GM23338 (cell line): ENCODE measurements around the gene GRID2. TPM values are rescaled to one million over a fixed set of nuclear protein-coding genes. Genes with fewer than 3 reads are reported as not detected.

Source experiments
- ATAC-seq: fragments of 200-7000 bp; cut with Tn5 transposase; 3 replicates; pipeline ENCODE4 v1.9.1; 2020
- DNase-seq: peaks from one replicate; pipeline ENCODE4 v3.0.0-alpha.2; 2015; ENCODE audit warnings: low spot score
- H2AFZ ChIP-seq: fragments of 200-600 bp; sonication (generic); 2 replicates; pipeline ENCODE4 v1.8.0; 2016; ENCODE audit warnings: antibody characterized with exemption, mild to moderate bottlenecking, moderate library complexity
- H3F3A ChIP-seq: fragments of 200-600 bp; sonication (generic); replicated peaks from 2 replicates; pipeline ENCODE4 v1.8.0; 2017; ENCODE audit warnings: antibody characterized with exemption, mixed run types, low read depth
- H3K27ac ChIP-seq: fragments of 200-600 bp; sonication (generic); 2 replicates; pipeline ENCODE4 v1.6.1; 2016; ENCODE audit warnings: low read depth
- H3K27me3 ChIP-seq: fragments of 200-600 bp; sonication (generic); 2 replicates; pipeline ENCODE4 v1.8.0; 2016; ENCODE audit warnings: mild to moderate bottlenecking, mixed run types, moderate library complexity; ENCODE audit not compliant: insufficient read depth
- H3K36me3 ChIP-seq: fragments of 200-600 bp; sonication (generic); 2 replicates; pipeline ENCODE4 v1.8.0; 2016; ENCODE audit warnings: mild to moderate bottlenecking; ENCODE audit not compliant: insufficient read depth
- H3K4me1 ChIP-seq: fragments of 200-600 bp; sonication (generic); 2 replicates; pipeline ENCODE4 v1.8.0; 2016; ENCODE audit warnings: mild to moderate bottlenecking, moderate library complexity; ENCODE audit not compliant: insufficient read depth
- H3K4me2 ChIP-seq: fragments of 200-600 bp; sonication (generic); 2 replicates; pipeline ENCODE4 v1.7.1; 2017; ENCODE audit warnings: mixed run types
- H3K4me3 ChIP-seq: fragments of 200-600 bp; sonication (generic); 2 replicates; pipeline ENCODE4 v1.6.1; 2016; ENCODE audit warnings: mixed run types
- H3K79me2 ChIP-seq: fragments of 200-600 bp; sonication (generic); replicated peaks from 2 replicates; pipeline ENCODE4 v1.8.0; 2017; ENCODE audit warnings: mild to moderate bottlenecking; ENCODE audit not compliant: insufficient read depth
- H3K9me2 ChIP-seq: fragments of 200-600 bp; sonication (generic); 2 replicates; pipeline ENCODE4 v1.8.0; 2017; ENCODE audit not compliant: insufficient read depth
- H4K20me1 ChIP-seq: fragments of 200-600 bp; sonication (generic); replicated peaks from 2 replicates; pipeline ENCODE4 v1.8.0; 2017; ENCODE audit warnings: mild to moderate bottlenecking; ENCODE audit not compliant: insufficient read depth
- H3K27ac Mint-ChIP-seq: 2 replicates; pipeline ENCODE4 v1.8.0; 2020; ENCODE audit warnings: inconsistent platforms, mild to moderate bottlenecking, moderate library complexity, mixed read lengths
- H3K27me3 Mint-ChIP-seq: 3 replicates; pipeline ENCODE4 v1.8.0; 2022; ENCODE audit warnings: low read depth, mild to moderate bottlenecking, moderate library complexity, mixed read lengths, inconsistent platforms; ENCODE audit not compliant: insufficient read depth, poor library complexity
- H3K36me3 Mint-ChIP-seq: 3 replicates; pipeline ENCODE4 v1.8.0; 2021; ENCODE audit warnings: low read depth, mild to moderate bottlenecking, inconsistent platforms, moderate library complexity, mixed read lengths
- H3K4me1 Mint-ChIP-seq: 3 replicates; pipeline ENCODE4 v1.8.0; 2020; ENCODE audit warnings: mild to moderate bottlenecking, inconsistent platforms, mixed read lengths
- H3K4me3 Mint-ChIP-seq: 3 replicates; pipeline ENCODE4 v1.8.0; 2021; ENCODE audit warnings: moderate library complexity, mild to moderate bottlenecking, inconsistent platforms, mixed read lengths
- H3K9me3 Mint-ChIP-seq: 3 replicates; pipeline ENCODE4 v1.8.0; 2020; ENCODE audit warnings: moderate library complexity, mild to moderate bottlenecking, inconsistent platforms, mixed read lengths
- CREB1 ChIP-seq: fragments of 250-450 bp; sonication (Bioruptor Pico); IDR thresholded peaks from 2 replicates; pipeline ENCODE4 v1.5.0; 2020; ENCODE audit warnings: low read depth, mild to moderate bottlenecking, moderate library complexity
- CTCF ChIP-seq, 2 experiments: fragments of 200-600 bp in 1 of 2; sonication (generic) in 1 of 2; conservative IDR thresholded peaks; 2 replicates each; pipeline versions ENCODE4 v1.5.1 to v1.6.1; 2016 to 2017; ENCODE audit warnings: antibody characterized with exemption in 2 of 2, low read depth in 2 of 2, mild to moderate bottlenecking in 2 of 2, moderate library complexity in 1 of 2
- ETS1 ChIP-seq: IDR thresholded peaks from 2 replicates; pipeline ENCODE4 v1.6.1; 2016; ENCODE audit warnings: antibody characterized with exemption
- EZH2 ChIP-seq: fragments of 200-600 bp; sonication (generic); IDR thresholded peaks from one replicate; pipeline ENCODE4 v1.8.0; 2017; ENCODE audit warnings: antibody characterized with exemption, mild to moderate bottlenecking, low read depth; ENCODE audit not compliant: unreplicated experiment
- EZH2phosphoT487 ChIP-seq: fragments of 200-600 bp; sonication (generic); IDR thresholded peaks from one replicate; pipeline ENCODE4 v1.8.1; 2018; ENCODE audit warnings: antibody characterized with exemption; ENCODE audit not compliant: unreplicated experiment
- JUNB ChIP-seq: IDR thresholded peaks from one replicate; pipeline ENCODE4 v1.6.1; 2016; ENCODE audit warnings: antibody characterized with exemption; ENCODE audit not compliant: unreplicated experiment
- NANOG ChIP-seq: IDR thresholded peaks from 2 replicates; pipeline ENCODE4 v1.6.1; 2016; ENCODE audit warnings: antibody characterized with exemption, borderline replicate concordance
- POLR2AphosphoS5 ChIP-seq: IDR thresholded peaks from 2 replicates; pipeline ENCODE4 v1.6.1; 2016; ENCODE audit warnings: antibody characterized with exemption, low read depth
- REST ChIP-seq: IDR thresholded peaks from one replicate; pipeline ENCODE4 v1.6.1; 2018; ENCODE audit warnings: antibody characterized with exemption; ENCODE audit not compliant: unreplicated experiment
- STAT1 ChIP-seq: IDR thresholded peaks from one replicate; pipeline ENCODE4 v1.6.1; 2016; ENCODE audit warnings: antibody characterized with exemption; ENCODE audit not compliant: unreplicated experiment
- ZNF114 ChIP-seq: fragments of 250-450 bp; sonication (Bioruptor Pico); IDR thresholded peaks from 2 replicates; pipeline ENCODE4 v1.5.0; 2020; ENCODE audit warnings: mild to moderate bottlenecking, moderate library complexity
- ZNF331 ChIP-seq: fragments of 250-450 bp; sonication (Bioruptor Pico); IDR thresholded peaks from 2 replicates; pipeline ENCODE4 v1.5.0; 2020; ENCODE audit warnings: low read depth, mild to moderate bottlenecking, moderate library complexity
- ZNF462 ChIP-seq: fragments of 250-450 bp; sonication (Bioruptor Pico); IDR thresholded peaks from 2 replicates; pipeline ENCODE4 v1.5.0; 2020; ENCODE audit warnings: mild to moderate bottlenecking, moderate library complexity
- polyA plus RNA-seq: library from polyadenylated mRNA; unstranded; fragments of >200 nt; fragmentation: Nextera tagmentation; extraction: Ambion mirVana; gene quantifications from 2 replicates; pipeline ENCODE4 v1.2.1, GENCODE V29; 2016
- total RNA-seq: library from RNA; depleted of rRNA; stranded (reverse); fragments of >200 nt; shearing (Covaris generic); gene quantifications from 2 replicates; pipeline ENCODE4 v1.2.3, GENCODE V29; 2014

Gene GRID2
- total and polyA plus RNA-seq, 2 experiments from 2014 or later = 19.9 to 65.4 TPM

- Mint-ChIP-seq H3K36me3 (peaks cover 4% of the 10 kb centered on the region; the same call in 2 of the 3 replicates), H3K27me3 (no peaks in the 10 kb centered on the region), H3K27ac (no peak overlapping the region), H3K4me1 (no peaks in the 10 kb centered on the region), H3K9me3 (peaks cover 4% of the 10 kb centered on the region; the same call in 2 of the 3 replicates), H3K4me3 (no peak overlapping the region)
- Histone ChIP-seq H3K4me1 (no peaks in the 10 kb centered on the region), H3K9me2 (no peaks in the 10 kb centered on the region), H3K36me3 (no peaks in the 10 kb centered on the region), H3K27ac (no peak overlapping the region), H3K4me2 (no peak overlapping the region), H3K79me2 (no peaks in the 10 kb centered on the region), H4K20me1 (no peaks in the 10 kb centered on the region), H3F3A (no peaks in the 10 kb centered on the region), H2AFZ (no peak overlapping the region), H3K4me3 (no peak overlapping the region), H3K27me3 (no peaks in the 10 kb centered on the region)
- TF ChIP-seq EZH2phosphoT487 = no peak
- TF ChIP-seq REST = no peak
- TF ChIP-seq POLR2AphosphoS5 = no peak
- TF ChIP-seq NANOG = no peak
- TF ChIP-seq EZH2 = no peak
- no peak for TF ChIP-seq ETS1
- TF ChIP-seq CREB1 (CRISPR knock-in tag) = no peak
- no peak for TF ChIP-seq JUNB
- no peak for TF ChIP-seq STAT1
- TF ChIP-seq ZNF462 (CRISPR knock-in tag) = no peak
- TF ChIP-seq ZNF331 (CRISPR knock-in tag) = no peak
- TF ChIP-seq CTCF (conservative IDR thresholded peaks at IDR 0.05; ENCODE audit: low read depth in 2 of 2) = no peak
- no peak for TF ChIP-seq ZNF114 (CRISPR knock-in tag)
- no peak for DNase-seq
- ATAC-seq = no peak
Observed at GRCh38 chr4:93578942-93579341, 1275.2 kb downstream of the GRID2 start.
